ENCODE results near the gene DDX46. TPM values are rescaled to one million over a fixed set of nuclear protein-coding genes. Genes with fewer than 3 reads are reported as not detected.
"Not testable (repeated sequence)": the region's sequence is repeated elsewhere in the genome, so short reads cannot be mapped to it uniquely, and the experiment has no call there.

DDX46 gene
- total RNA-seq, 1 experiment from 2014 or later: 27.9 TPM

DNA sequence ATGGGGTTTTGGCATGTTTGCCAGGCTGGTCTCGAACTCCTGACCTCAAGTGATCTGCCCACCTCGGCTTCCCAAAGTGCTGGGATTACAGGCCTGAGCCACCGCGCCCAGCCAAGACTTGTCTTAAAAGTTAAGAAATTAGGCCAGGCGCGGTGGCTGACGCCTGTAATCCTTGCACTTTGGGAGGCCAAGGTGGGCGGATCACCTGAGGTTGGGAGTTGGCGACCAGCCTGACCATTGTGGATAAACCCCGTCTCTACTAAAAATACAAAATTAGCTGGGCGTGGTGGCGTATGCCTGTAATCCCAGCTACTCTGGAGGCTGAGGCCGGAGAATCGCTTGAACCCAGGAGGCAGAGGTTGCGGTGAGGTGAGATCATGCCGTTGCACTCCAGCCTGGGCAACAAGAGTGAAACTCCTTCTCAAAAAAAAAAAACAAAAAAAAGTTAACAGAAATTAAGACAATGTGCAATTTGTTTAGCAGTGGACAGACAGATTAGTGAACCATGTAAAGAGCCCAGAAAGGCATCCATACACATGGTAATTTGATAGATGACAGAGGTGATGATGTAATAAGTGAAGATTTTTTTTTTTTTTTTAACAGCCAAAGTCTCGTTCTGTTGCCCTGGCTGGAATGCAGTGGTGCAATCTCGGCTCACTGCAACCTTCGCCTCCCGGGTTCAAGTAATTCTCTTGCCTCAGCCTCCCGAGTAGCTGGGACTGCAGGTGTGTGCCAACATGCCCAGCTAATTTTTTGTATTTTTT, 9.1 kb downstream of the DDX46 start:
- not testable (repeated sequence) for H3K4me3 ChIP-seq (ENCODE audit: insufficient read depth, low read depth, low read length)
- peaks cover 33% of the 10 kb centered on the region for H3K36me3 ChIP-seq (replicated peaks; ENCODE audit: control insufficient read depth, insufficient read depth, low read length)

DNA sequence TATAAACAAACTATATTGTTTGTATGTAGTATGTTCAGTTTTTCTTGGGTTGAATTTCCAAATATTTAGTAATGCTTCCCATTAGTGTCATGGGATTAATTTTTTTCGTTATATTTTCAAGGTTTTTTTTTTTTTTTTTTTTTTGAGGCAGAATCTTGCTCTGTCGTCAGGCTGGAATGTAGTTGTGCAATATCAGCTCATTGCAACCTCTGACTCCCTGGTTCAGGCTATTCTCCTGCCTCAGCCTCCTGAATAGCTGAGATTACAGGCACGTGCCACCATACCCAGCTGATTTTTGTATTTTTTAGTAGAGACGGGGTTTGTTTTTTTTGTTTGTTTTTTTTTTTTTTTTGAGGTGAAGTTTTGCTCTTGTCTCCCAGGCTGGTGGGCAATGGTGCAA, 10.6 kb downstream of the DDX46 start:
- Histone ChIP-seq H3K27me3 (ENCODE audit: control insufficient read depth, insufficient read depth, low read length) (no peaks in the 10 kb centered on the region), H3K36me3 (replicated peaks; ENCODE audit: control insufficient read depth, insufficient read depth, low read length) (peaks cover 34% of the 10 kb centered on the region), H3K4me3 (ENCODE audit: insufficient read depth, low read depth, low read length) (no peak overlapping the region)
- DNase-seq: no peak

More for the DNA sequence above, 9.1 kb downstream of the DDX46 start:
- not testable (repeated sequence) for DNase-seq; H3K27me3 ChIP-seq (ENCODE audit: control insufficient read depth, insufficient read depth, low read length)

DNA sequence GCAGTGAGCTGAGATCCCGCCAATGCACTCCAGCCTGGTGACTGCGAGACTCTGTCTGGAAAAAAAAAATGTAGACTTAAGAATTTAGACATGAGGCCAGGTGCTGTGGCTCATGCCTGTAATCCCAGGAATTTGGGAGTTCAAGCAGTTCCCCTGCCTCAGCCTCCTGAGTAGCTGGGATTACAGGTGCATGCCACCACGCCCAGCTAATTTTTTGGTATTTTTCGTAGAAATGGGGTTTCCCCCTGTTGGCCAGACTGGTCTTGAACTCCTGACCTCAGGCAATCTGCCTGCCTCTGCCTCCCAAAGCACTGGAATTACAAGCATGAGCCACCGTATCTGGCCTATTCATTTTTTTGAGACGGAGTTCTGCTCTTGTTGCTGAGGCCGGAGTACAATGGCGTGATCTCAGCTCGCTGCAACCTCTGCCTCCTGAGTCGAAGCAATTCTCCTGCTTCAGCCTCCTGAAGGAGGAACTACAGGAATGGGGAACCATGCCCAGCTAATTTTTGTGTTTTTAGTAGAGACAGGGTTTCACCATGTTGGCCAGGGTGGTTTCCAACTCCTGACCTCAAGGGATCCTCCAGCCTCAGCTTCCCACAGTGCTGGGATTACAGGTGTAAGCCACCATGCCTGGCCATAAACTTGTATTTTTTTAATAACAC, 14.0 kb downstream of the DDX46 start:
- no peak for DNase-seq
- H3K4me3 ChIP-seq (ENCODE audit: insufficient read depth, low read depth, low read length): no peak overlapping the region
- no peaks in the 10 kb centered on the region for H3K27me3 ChIP-seq (ENCODE audit: control insufficient read depth, insufficient read depth, low read length)
- peaks cover 23% of the 10 kb centered on the region for H3K36me3 ChIP-seq (replicated peaks; ENCODE audit: control insufficient read depth, insufficient read depth, low read length)

DNA sequence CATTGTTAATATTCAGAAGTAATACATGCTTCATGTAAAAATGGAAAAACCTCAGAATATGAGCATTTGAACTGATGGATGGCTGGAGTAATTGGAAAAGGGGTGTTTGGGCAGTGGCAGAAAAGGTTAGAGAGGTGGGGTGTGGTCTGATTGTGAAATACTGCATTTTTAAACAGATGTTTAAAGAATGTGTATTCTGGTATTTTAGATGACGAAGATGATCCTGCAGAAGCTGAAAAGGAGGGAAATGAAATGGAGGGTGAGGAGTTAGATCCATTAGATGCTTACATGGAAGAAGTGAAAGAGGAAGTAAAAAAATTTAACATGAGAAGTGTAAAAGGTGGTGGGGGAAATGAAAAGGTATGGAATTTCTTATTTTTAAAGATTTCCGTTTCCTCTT, 18.8 kb downstream of the DDX46 start:
- H3K36me3 ChIP-seq (replicated peaks; ENCODE audit: control insufficient read depth, insufficient read depth, low read length): peaks cover 25% of the 10 kb centered on the region

DNA sequence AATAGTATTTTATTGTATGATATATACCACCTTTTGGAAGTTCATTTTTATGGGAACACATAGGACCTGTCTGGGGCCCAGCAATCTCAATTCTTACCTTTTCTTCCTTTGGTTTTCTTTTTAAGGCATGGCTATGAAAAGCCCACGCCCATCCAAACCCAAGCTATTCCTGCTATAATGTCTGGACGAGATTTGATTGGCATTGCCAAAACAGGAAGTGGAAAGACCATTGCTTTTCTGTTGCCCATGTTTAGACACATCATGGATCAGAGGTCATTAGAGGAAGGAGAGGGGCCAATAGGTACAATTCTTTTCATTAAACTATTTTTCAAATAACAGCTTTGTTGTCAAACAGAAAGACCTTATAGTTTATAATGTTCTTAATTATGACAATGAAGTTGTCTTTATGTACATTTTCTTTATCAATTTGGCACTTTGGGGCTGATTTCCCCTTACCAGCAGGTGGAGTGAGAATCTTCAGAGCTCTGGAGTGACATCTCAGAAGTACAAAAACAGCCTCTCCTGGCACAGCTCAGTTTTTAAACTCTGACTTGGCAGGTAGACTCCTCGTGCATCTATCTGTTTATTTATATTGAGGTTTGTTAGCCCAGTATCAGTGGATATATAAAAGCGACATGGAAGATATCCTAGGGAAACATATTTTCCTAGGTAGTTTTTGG, 25.8 kb downstream of the DDX46 start:
- no peak overlapping the region for H3K4me3 ChIP-seq (ENCODE audit: insufficient read depth, low read depth, low read length)
- peaks cover 27% of the 10 kb centered on the region for H3K36me3 ChIP-seq (replicated peaks; ENCODE audit: control insufficient read depth, insufficient read depth, low read length)
- DNase-seq: no peak
- H3K27me3 ChIP-seq (ENCODE audit: control insufficient read depth, insufficient read depth, low read length): no peaks in the 10 kb centered on the region

More for the DNA sequence above, 18.8 kb downstream of the DDX46 start:
- no peak for DNase-seq
- Histone ChIP-seq H3K4me3 (ENCODE audit: insufficient read depth, low read depth, low read length) (no peak overlapping the region), H3K27me3 (ENCODE audit: control insufficient read depth, insufficient read depth, low read length) (no peaks in the 10 kb centered on the region)

DNA sequence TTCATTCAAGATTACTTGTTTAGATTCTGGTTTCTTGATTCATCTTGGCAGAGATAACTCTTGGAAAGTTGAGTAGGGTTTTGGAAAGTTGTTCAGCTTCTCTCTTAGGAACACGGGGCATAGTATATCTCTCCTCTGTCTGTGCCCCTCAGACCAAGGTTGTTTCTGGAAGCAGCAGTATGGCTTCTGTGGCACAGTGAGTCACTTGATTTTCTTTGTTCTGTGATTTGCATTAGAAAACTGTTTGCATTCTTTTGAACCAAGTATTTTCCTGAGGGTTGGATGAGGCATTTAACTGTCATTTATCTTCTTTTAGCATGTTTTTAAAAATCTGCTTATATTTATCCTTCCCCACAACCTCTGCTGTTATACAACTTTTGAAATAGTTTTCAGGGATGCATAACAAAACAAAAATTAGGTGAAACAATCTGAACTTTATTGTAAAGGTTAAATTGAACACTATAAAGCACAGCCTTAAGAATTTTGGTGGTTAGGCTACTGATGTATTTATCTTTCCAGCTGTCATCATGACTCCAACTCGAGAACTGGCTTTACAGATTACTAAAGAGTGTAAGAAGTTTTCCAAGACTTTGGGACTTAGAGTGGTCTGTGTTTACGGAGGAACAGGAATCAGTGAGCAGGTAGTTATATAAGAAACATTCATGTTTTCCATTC, 26.5 kb downstream of the DDX46 start:
- Histone ChIP-seq H3K27me3 (ENCODE audit: control insufficient read depth, insufficient read depth, low read length) (no peaks in the 10 kb centered on the region), H3K4me3 (ENCODE audit: insufficient read depth, low read depth, low read length) (no peak overlapping the region), H3K36me3 (replicated peaks; ENCODE audit: control insufficient read depth, insufficient read depth, low read length) (peaks cover 28% of the 10 kb centered on the region)
- DNase-seq: peak; percentile 17

DNA sequence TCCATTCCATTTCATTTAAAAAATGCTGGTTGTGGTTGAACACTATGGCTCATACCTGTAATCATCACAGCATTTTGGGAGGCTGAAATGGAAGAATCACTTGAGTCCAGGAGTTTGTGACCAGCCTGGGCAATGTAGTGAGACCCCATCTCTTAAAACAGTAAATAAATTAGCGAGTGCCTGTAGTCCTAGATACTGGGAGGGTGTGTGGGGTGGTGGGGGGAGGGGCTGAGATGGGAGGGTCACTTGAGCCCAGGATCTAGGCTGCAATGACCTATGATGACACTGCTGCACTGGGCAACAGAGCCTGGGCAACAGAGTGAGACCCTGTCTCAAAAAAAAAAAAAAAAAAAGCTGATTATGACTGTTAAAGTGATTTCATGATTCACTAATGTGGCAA, 29.1 kb downstream of the DDX46 start:
- H3K27me3 ChIP-seq (ENCODE audit: control insufficient read depth, insufficient read depth, low read length): no peaks in the 10 kb centered on the region
- no peak overlapping the region for H3K4me3 ChIP-seq (ENCODE audit: insufficient read depth, low read depth, low read length)
- DNase-seq: no peak
- H3K36me3 ChIP-seq (replicated peaks; ENCODE audit: control insufficient read depth, insufficient read depth, low read length): peaks cover 29% of the 10 kb centered on the region

DNA sequence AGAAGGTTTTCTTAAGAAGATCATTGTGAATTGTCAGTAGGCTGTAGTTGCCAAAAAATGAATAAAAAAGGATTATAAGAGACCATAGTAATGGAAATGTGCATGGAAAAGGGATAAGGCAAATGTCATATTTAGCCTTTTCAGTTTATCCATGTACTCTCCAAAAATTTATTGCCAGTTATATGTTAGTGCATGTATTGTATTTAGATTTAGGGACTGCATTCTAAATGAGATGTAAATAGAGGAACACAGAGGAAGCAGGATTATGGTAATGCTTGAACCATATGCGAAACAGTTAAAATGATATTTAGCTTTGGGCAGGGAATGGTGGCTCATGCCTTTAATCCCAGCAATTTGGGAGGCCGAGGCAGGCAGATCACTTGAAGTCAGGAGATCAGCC, 33.0 kb downstream of the DDX46 start:
- no peaks in the 10 kb centered on the region for H3K27me3 ChIP-seq (ENCODE audit: control insufficient read depth, insufficient read depth, low read length)
- DNase-seq: no peak
- peaks cover 46% of the 10 kb centered on the region for H3K36me3 ChIP-seq (replicated peaks; ENCODE audit: control insufficient read depth, insufficient read depth, low read length)
- no peak overlapping the region for H3K4me3 ChIP-seq (ENCODE audit: insufficient read depth, low read depth, low read length)

DNA sequence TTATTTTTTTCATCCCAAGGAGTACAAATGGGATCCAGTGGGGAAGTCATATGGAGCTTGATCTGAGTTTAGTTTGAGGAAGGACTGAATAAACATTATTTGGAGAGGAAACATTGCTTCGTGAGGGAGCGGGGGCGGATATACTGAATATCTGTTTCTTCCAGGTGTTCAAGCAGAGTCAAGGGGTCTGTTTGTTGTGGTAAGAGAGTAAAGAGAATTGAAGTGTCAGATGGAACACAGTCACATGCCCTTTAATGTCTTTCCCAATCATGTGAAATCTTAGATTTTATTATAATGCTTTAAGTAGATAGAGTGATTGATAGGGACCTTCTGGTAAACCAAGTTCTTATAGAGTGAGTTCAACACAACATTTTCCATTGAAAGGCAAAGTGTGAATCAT, 33.7 kb downstream of the DDX46 start:
- DNase-seq: no peak
- H3K36me3 ChIP-seq (replicated peaks; ENCODE audit: control insufficient read depth, insufficient read depth, low read length): peaks cover 42% of the 10 kb centered on the region
- no peak overlapping the region for H3K4me3 ChIP-seq (ENCODE audit: insufficient read depth, low read depth, low read length)
- H3K27me3 ChIP-seq (ENCODE audit: control insufficient read depth, insufficient read depth, low read length): no peaks in the 10 kb centered on the region

DNA sequence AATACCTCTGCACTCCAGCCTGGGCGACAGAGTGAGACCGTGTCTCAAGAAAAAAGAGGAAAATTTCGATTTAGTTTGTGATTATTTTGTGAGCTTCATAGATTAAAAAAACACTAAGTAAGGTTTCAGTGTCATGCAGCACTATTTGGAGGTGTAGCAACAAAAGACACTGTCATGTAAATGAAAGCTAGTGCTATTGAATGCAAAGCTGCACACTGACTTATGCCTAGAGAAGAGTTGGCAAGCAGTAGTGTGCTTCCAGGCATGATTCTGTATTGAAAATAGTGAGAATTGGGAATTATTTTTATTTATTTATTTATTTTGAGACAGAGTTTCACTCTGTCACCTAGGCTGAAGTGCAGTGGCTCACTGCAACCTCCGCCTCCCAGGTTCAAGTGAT, 34.5 kb downstream of the DDX46 start:
- DNase-seq: no peak
- Histone ChIP-seq H3K4me3 (ENCODE audit: insufficient read depth, low read depth, low read length) (no peak overlapping the region), H3K27me3 (ENCODE audit: control insufficient read depth, insufficient read depth, low read length) (no peaks in the 10 kb centered on the region), H3K36me3 (replicated peaks; ENCODE audit: control insufficient read depth, insufficient read depth, low read length) (peaks cover 44% of the 10 kb centered on the region)

DNA sequence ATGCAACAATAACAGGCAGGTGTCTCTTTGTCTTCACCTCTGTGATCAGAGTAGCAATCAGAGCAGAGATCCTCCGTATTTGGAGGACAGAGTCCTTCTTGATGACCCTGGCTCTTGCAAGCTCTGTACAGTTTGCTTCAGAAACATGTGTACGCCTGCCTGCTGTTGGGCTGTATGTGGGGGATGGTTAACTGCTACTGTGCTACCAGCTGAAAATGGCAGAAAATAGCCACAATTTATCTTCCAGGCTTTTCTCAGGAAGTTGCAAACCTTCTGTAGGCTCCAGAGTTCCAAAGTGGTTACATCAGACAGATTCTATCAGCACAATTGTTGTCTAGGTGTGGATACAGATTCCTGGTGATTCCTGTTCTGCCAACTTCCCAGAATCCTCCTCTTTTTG, 35.5 kb downstream of the DDX46 start:
- no peak for DNase-seq
- H3K4me3 ChIP-seq (ENCODE audit: insufficient read depth, low read depth, low read length): no peak overlapping the region
- no peaks in the 10 kb centered on the region for H3K27me3 ChIP-seq (ENCODE audit: control insufficient read depth, insufficient read depth, low read length)
- H3K36me3 ChIP-seq (replicated peaks; ENCODE audit: control insufficient read depth, insufficient read depth, low read length): peaks cover 48% of the 10 kb centered on the region

DNA sequence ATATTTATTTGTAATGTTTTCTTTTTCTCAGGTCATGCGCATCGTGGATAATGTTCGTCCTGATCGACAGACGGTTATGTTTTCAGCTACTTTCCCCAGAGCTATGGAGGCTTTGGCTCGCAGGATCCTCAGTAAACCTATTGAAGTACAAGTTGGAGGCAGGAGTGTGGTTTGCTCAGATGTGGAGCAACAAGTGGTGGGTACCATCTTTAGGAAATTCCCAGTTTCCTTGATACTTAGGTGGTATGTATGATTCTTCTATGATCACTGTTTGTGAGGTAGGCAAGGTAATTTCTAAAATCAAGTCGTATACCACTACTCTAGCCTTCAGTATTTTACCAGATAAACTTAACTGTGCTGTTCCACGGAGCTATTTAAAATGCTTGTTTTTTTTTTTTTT, 36.2 kb downstream of the DDX46 start:
- DNase-seq: no peak
- Histone ChIP-seq H3K4me3 (ENCODE audit: insufficient read depth, low read depth, low read length) (no peak overlapping the region), H3K27me3 (ENCODE audit: control insufficient read depth, insufficient read depth, low read length) (no peaks in the 10 kb centered on the region), H3K36me3 (replicated peaks; ENCODE audit: control insufficient read depth, insufficient read depth, low read length) (peaks cover 45% of the 10 kb centered on the region)

DNA sequence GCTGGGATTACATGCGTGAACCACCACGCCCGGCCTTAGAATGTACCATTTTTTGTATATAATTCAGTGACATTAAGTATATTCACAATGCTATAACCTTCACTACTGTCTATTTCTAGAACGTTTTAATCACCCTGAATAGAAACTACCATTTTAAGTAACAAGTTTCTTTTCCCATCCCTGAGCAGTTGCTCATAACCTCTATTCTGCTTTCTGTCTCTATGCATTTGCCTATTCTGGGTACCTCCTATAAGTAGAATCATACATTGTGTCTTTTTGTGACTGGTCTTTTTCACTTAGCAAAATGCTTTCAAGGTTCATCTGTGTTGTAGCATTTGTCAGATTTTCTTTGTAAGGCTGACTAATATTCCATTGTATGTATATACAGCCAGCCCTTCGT, 39.9 kb downstream of the DDX46 start:
- DNase-seq: no peak
- Histone ChIP-seq H3K27me3 (ENCODE audit: control insufficient read depth, insufficient read depth, low read length) (no peaks in the 10 kb centered on the region), H3K36me3 (replicated peaks; ENCODE audit: control insufficient read depth, insufficient read depth, low read length) (peaks cover 29% of the 10 kb centered on the region), H3K4me3 (ENCODE audit: insufficient read depth, low read depth, low read length) (no peak overlapping the region)

DNA sequence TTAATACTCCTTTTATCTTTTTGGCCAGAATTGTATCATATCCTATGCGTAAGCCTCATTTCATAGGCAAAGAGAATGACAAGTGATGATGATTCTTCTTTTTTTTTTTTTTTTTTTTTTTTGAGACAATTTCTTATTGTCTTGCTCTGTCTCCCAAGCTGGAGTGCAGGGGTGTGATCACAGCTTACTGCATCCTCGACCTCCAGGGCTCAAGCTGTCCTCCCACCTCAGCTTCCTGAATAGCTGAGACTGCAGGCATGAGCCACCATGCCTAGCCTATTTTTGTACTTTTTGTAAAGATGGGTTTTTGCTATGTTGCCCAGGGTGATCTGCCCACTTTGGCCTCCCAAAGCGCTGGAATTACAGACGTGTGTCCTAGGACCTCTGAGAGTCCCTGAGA, 45.2 kb downstream of the DDX46 start:
- no peaks in the 10 kb centered on the region for H3K27me3 ChIP-seq (ENCODE audit: control insufficient read depth, insufficient read depth, low read length)
- DNase-seq: no peak
- H3K4me3 ChIP-seq (ENCODE audit: insufficient read depth, low read depth, low read length): no peak overlapping the region
- H3K36me3 ChIP-seq (replicated peaks; ENCODE audit: control insufficient read depth, insufficient read depth, low read length): peaks cover 7% of the 10 kb centered on the region

All from H7 (cell line).